Liver (tissue), 9 donors: Measurements from ENCODE around the gene AGER. TPM values are rescaled to one million over a fixed set of nuclear protein-coding genes. Genes with fewer than 3 reads are reported as not detected.

Experiments
- DNase-seq: peaks from one replicate; pipeline ENCODE4 v3.0.0-alpha.2; 2017; ENCODE audit warnings: low spot score
- H3K27ac ChIP-seq, 2 donors: one replicate each; pipeline ENCODE4 v1.7.0; 2013; ENCODE audit warnings: inconsistent platforms in 2 of 2, low read length in 2 of 2, control low read depth in 1 of 2, low read depth in 1 of 2, mild to moderate bottlenecking in 1 of 2
- H3K27me3 ChIP-seq, 4 donors: one replicate each; pipeline versions ENCODE4 v1.6.1 to v1.7.0; 2013; ENCODE audit warnings: low read length in 3 of 4, inconsistent platforms in 1 of 4, mild to moderate bottlenecking in 1 of 4, moderate library complexity in 1 of 4; ENCODE audit not compliant: control insufficient read depth in 4 of 4, insufficient read depth in 4 of 4
- H3K36me3 ChIP-seq, 4 donors: one replicate each; pipeline versions ENCODE4 v1.6.1 to v1.7.0; 2013; ENCODE audit warnings: low read length in 3 of 4, mild to moderate bottlenecking in 3 of 4, low read depth in 1 of 4, moderate library complexity in 1 of 4; ENCODE audit not compliant: control insufficient read depth in 4 of 4, insufficient read depth in 3 of 4
- H3K4me1 ChIP-seq, 4 donors: one replicate each; pipeline versions ENCODE4 v1.6.1 to v1.7.0; 2013; ENCODE audit warnings: low read length in 3 of 4, mild to moderate bottlenecking in 3 of 4, moderate library complexity in 1 of 4; ENCODE audit not compliant: control insufficient read depth in 4 of 4, insufficient read depth in 4 of 4
- H3K4me3 ChIP-seq, 3 donors: one replicate each; pipeline versions ENCODE4 v1.6.1 to v1.7.0; 2013; ENCODE audit warnings: low read length in 3 of 3, control low read depth in 1 of 3, low read depth in 1 of 3, mild to moderate bottlenecking in 1 of 3
- H3K9ac ChIP-seq, 2 donors: one replicate each; pipeline ENCODE4 v1.7.0; 2013; ENCODE audit warnings: low read length in 2 of 2, mild to moderate bottlenecking in 2 of 2, moderate library complexity in 2 of 2, control low read depth in 1 of 2, low read depth in 1 of 2
- H3K9me3 ChIP-seq, 4 donors: one replicate each; pipeline versions ENCODE4 v1.6.1 to v1.7.0; 2013; ENCODE audit warnings: low read length in 3 of 4; ENCODE audit not compliant: control insufficient read depth in 4 of 4
- EGR1 ChIP-seq, 2 donors: IDR thresholded peaks; 2 replicates each; pipeline ENCODE4 v1.6.1; 2016 to 2018; ENCODE audit warnings: antibody characterized with exemption in 2 of 2, low read depth in 2 of 2
- FOXA1 ChIP-seq: IDR thresholded peaks from 2 replicates; pipeline ENCODE4 v1.6.1; 2016; ENCODE audit warnings: antibody characterized with exemption
- FOXA2 ChIP-seq: IDR thresholded peaks from 2 replicates; pipeline ENCODE4 v1.6.1; 2016; ENCODE audit warnings: antibody characterized with exemption
- GABPA ChIP-seq, 2 donors: IDR thresholded peaks in 1 of 2; conservative IDR thresholded peaks in 1 of 2; 2 replicates each; pipeline ENCODE4 v1.6.1; 2016; ENCODE audit warnings: antibody characterized with exemption in 2 of 2, mild to moderate bottlenecking in 1 of 2, moderate library complexity in 1 of 2
- HNF4A ChIP-seq, 2 donors: conservative IDR thresholded peaks; 2 replicates each; pipeline ENCODE4 v1.6.1; 2016; ENCODE audit warnings: antibody characterized with exemption in 2 of 2, mild to moderate bottlenecking in 2 of 2
- HNF4G ChIP-seq: IDR thresholded peaks from 2 replicates; pipeline ENCODE4 v1.6.1; 2016; ENCODE audit warnings: antibody characterized with exemption
- JUND ChIP-seq, 2 donors: IDR thresholded peaks; 2 replicates each; pipeline ENCODE4 v1.6.1; 2016; ENCODE audit warnings: antibody characterized with exemption in 2 of 2
- NR2F2 ChIP-seq: IDR thresholded peaks from 2 replicates; pipeline ENCODE4 v1.6.1; 2016; ENCODE audit warnings: antibody characterized with exemption
- RAD21 ChIP-seq, 2 donors: IDR thresholded peaks; 2 replicates each; pipeline ENCODE4 v1.6.1; 2016; ENCODE audit warnings: antibody characterized with exemption in 2 of 2, mild to moderate bottlenecking in 2 of 2
- RXRA ChIP-seq, 2 donors: IDR thresholded peaks; 2 replicates each; pipeline ENCODE4 v1.6.1; 2017 to 2018; ENCODE audit warnings: antibody characterized with exemption in 2 of 2, mild to moderate bottlenecking in 1 of 2
- SP1 ChIP-seq: IDR thresholded peaks from 2 replicates; pipeline ENCODE4 v1.6.1; 2018; ENCODE audit warnings: antibody characterized with exemption, mild to moderate bottlenecking
- TAF1 ChIP-seq: conservative IDR thresholded peaks from 2 replicates; pipeline ENCODE4 v1.6.1; 2016; ENCODE audit warnings: antibody characterized with exemption, mild to moderate bottlenecking
- WGBS: extraction: QIAGEN DNeasy Blood & Tissue Kit; methylation state at CpG from one replicate; pipeline ENCODE4 v1.1.7; 2013; 5-methylcytosine and 5-hydroxymethylcytosine counted together
- polyA plus RNA-seq, 2 donors: library from polyadenylated mRNA; stranded (reverse) in 1 of 2; unstranded in 1 of 2; fragments of 200-250 nt in 1 of 2; fragments of >200 nt in 1 of 2; fragmentation: Nextera tagmentation in 1 of 2; extraction: Ambion mirVana in 1 of 2; gene quantifications; one replicate each; pipeline versions ENCODE4 v1.2.1 to v1.2.3, GENCODE V29; 2013 to 2015
- total RNA-seq, 2 donors: library from RNA; depleted of rRNA; stranded (reverse); fragments of >200 nt; gene quantifications; one replicate each; pipeline ENCODE4 v1.2.3, GENCODE V29; 2014
- TF ChIP-seq, protein P1 (sequence below): fragments of 150-350 bp; IDR thresholded peaks from 2 replicates; pipeline ENCODE4 v1.5.1; 2017; ENCODE audit warnings: improper control_type of control experiment, low read depth, low read length; ENCODE audit not compliant: missing input control
- TF ChIP-seq, protein P2 (sequence below): IDR thresholded peaks from 2 replicates; pipeline ENCODE4 v1.6.1; 2016; ENCODE audit warnings: antibody characterized with exemption
- TF ChIP-seq, protein P3 (sequence below): IDR thresholded peaks from 2 replicates; pipeline ENCODE4 v1.6.1; 2016; ENCODE audit warnings: antibody characterized with exemption
- TF ChIP-seq, protein P4 (sequence below): IDR thresholded peaks from 2 replicates; pipeline ENCODE4 v1.6.1; 2016; ENCODE audit warnings: antibody characterized with exemption, mild to moderate bottlenecking
- donor health status: healthy.
- donor health status: healthy.
- donor health status: healthy.
- donor health status: healthy.
- donor health status: healthy.

The AGER gene
- total and polyA plus RNA-seq, 4 donors: 0.47 to 0.92 (median 0.83) TPM

DNA sequence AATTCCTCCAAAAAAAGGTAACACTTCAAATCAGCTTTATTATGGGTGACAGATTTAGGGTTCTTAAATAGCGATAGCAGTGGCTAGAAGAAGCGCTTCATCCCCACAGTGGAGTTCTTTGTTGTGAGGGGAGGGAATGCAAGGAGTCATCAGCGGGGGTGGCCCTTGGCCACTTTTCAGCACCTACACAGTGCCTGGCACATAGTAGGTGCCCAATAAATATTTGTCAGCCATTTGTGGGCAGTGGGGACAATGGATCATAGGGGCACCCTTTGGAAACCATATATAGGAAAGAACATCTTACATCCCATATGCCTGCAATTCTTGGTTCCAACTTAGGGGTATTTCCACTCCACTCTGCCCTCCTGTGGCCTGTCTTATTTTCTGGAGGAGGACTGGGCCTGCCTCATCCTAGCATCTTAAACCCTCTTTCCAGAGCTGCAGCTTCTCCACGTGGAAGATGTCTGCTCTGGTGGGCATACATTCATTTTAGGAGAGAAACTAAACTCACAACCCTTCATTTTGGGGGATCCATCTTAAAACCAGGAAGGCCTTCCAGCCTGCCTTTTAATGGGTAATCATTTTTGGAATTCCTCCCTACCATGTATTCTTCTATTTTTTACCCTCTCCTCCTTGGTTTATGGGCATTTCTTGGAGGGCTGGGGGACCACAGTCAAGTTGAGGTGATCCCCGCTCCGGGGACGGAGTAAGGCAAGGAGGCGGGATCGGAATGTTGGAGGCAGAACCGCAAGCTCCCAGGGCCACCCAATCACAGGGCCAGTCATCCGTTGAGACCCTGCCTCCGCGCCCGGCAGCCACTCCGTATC is 11.0 kb upstream of the AGER start:
- DNase-seq: peak; percentile 65
- Histone ChIP-seq H3K9me3 (no peaks in the 10 kb centered on the region), H3K27me3 (no peaks in the 10 kb centered on the region), H3K9ac (peak overlapping the region; percentile 66 to 84), H3K4me3 (peak overlapping the region; percentile 38 to 53 (median 50)), H3K4me1 (peaks cover 3 to 33% (median 17%) of the 10 kb centered on the region in 4 donors), H3K36me3 (no peaks in the 10 kb centered on the region), H3K27ac (peak overlapping the region; percentile 82 to 99)
- TF ChIP-seq GABPA (IDR thresholded peaks at IDR 0.05 in 1 of 2, conservative IDR thresholded peaks at IDR 0.05 in 1 of 2) (no peak), RAD21 (IDR thresholded peaks at IDR 0.05) (peak; percentile 33 to 52), NR2F2 (no peak), TAF1 (no peak), HNF4A (conservative IDR thresholded peaks at IDR 0.05) (peak in 1 of 2 donors; percentile 29), HNF4G (no peak), JUND (IDR thresholded peaks at IDR 0.05) (peak in 1 of 2 donors; percentile 48), SP1 (no peak), FOXA2 (no peak), FOXA1 (no peak), EGR1 (IDR thresholded peaks at IDR 0.05; ENCODE audit: low read depth in 2 of 2) (no peak), RXRA (IDR thresholded peaks at IDR 0.05) (no peak)
- TF ChIP-seq, protein P1, sequence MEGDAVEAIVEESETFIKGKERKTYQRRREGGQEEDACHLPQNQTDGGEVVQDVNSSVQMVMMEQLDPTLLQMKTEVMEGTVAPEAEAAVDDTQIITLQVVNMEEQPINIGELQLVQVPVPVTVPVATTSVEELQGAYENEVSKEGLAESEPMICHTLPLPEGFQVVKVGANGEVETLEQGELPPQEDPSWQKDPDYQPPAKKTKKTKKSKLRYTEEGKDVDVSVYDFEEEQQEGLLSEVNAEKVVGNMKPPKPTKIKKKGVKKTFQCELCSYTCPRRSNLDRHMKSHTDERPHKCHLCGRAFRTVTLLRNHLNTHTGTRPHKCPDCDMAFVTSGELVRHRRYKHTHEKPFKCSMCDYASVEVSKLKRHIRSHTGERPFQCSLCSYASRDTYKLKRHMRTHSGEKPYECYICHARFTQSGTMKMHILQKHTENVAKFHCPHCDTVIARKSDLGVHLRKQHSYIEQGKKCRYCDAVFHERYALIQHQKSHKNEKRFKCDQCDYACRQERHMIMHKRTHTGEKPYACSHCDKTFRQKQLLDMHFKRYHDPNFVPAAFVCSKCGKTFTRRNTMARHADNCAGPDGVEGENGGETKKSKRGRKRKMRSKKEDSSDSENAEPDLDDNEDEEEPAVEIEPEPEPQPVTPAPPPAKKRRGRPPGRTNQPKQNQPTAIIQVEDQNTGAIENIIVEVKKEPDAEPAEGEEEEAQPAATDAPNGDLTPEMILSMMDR: peak; percentile 41
- TF ChIP-seq, protein P2, sequence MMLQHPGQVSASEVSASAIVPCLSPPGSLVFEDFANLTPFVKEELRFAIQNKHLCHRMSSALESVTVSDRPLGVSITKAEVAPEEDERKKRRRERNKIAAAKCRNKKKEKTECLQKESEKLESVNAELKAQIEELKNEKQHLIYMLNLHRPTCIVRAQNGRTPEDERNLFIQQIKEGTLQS: no peak
- TF ChIP-seq, protein P3, sequence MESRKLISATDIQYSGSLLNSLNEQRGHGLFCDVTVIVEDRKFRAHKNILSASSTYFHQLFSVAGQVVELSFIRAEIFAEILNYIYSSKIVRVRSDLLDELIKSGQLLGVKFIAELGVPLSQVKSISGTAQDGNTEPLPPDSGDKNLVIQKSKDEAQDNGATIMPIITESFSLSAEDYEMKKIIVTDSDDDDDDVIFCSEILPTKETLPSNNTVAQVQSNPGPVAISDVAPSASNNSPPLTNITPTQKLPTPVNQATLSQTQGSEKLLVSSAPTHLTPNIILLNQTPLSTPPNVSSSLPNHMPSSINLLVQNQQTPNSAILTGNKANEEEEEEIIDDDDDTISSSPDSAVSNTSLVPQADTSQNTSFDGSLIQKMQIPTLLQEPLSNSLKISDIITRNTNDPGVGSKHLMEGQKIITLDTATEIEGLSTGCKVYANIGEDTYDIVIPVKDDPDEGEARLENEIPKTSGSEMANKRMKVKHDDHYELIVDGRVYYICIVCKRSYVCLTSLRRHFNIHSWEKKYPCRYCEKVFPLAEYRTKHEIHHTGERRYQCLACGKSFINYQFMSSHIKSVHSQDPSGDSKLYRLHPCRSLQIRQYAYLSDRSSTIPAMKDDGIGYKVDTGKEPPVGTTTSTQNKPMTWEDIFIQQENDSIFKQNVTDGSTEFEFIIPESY: no peak
- TF ChIP-seq, protein P4, sequence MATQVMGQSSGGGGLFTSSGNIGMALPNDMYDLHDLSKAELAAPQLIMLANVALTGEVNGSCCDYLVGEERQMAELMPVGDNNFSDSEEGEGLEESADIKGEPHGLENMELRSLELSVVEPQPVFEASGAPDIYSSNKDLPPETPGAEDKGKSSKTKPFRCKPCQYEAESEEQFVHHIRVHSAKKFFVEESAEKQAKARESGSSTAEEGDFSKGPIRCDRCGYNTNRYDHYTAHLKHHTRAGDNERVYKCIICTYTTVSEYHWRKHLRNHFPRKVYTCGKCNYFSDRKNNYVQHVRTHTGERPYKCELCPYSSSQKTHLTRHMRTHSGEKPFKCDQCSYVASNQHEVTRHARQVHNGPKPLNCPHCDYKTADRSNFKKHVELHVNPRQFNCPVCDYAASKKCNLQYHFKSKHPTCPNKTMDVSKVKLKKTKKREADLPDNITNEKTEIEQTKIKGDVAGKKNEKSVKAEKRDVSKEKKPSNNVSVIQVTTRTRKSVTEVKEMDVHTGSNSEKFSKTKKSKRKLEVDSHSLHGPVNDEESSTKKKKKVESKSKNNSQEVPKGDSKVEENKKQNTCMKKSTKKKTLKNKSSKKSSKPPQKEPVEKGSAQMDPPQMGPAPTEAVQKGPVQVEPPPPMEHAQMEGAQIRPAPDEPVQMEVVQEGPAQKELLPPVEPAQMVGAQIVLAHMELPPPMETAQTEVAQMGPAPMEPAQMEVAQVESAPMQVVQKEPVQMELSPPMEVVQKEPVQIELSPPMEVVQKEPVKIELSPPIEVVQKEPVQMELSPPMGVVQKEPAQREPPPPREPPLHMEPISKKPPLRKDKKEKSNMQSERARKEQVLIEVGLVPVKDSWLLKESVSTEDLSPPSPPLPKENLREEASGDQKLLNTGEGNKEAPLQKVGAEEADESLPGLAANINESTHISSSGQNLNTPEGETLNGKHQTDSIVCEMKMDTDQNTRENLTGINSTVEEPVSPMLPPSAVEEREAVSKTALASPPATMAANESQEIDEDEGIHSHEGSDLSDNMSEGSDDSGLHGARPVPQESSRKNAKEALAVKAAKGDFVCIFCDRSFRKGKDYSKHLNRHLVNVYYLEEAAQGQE: no peak
- 18% methylated on average over 15 of the region's 15 CpGs for WGBS
